ENCODE measurements around the gene TSKU.
"Not testable (repeated sequence)": the region's sequence is repeated elsewhere in the genome, so short reads cannot be mapped to it uniquely, and the experiment has no call there.

The TSKU gene, protein sequence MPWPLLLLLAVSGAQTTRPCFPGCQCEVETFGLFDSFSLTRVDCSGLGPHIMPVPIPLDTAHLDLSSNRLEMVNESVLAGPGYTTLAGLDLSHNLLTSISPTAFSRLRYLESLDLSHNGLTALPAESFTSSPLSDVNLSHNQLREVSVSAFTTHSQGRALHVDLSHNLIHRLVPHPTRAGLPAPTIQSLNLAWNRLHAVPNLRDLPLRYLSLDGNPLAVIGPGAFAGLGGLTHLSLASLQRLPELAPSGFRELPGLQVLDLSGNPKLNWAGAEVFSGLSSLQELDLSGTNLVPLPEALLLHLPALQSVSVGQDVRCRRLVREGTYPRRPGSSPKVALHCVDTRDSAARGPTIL

GRCh38 chr11:76783294-76783895 is at the start of gene TSKU:
Gene TSKU (plus strand): TSS chr11:76783356. CDS start chr11:76795617, 12,261 bp downstream.
- no peak for DNase-seq (ENCODE audit: low read depth)

GRCh38 chr11:76733906-76734305 is 49.2 kb upstream of the TSKU start:
- not testable (repeated sequence) for DNase-seq (ENCODE audit: low read depth)

DNA sequence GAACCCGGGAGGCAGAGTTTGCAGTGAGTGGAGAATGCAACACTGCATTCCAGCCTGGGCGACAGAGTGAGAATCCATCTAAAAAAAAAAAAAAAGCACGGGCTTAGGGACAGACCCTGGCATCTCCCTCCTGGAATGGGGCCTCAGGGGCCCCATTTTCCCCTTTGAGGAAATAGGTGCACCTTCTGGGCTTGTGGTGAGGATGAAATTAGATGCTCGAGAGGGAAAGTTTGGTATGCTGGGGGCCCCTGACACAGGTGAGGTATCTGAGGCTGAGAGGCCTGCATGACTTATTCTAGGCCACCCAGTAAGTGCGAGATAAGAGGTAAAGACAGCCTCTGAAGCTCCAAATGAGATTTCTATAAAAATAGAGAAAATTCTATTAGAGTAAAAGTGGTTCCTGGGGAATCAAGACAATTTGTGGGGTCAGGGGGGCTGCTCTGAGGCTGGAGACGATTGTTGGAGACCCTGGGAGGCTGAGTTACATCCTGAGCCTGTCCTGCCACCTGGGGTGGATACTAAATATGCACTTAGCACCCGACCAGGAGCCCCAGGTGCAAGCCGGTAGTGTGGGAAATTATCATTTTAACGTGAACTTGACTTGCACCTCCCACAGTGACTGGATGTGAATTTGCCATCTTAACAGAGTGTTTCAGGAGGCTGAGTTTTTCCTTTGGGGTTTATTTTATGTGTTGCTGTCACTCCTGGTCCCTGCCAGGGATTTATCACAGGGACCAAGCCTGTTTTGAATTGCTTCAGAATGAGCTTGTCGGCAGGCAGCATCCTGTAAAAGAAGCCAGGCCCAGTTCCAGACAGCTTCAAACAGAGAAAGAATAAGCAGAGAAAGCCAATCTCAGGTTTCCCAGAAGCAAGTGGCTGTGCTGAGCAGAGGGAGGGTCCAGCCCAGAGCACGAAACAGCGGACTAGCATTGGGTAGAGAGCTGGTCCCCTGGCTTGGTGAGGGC is 48.4 kb upstream of the TSKU start:
- DNase-seq (ENCODE audit: low read depth), result no peak

DNA sequence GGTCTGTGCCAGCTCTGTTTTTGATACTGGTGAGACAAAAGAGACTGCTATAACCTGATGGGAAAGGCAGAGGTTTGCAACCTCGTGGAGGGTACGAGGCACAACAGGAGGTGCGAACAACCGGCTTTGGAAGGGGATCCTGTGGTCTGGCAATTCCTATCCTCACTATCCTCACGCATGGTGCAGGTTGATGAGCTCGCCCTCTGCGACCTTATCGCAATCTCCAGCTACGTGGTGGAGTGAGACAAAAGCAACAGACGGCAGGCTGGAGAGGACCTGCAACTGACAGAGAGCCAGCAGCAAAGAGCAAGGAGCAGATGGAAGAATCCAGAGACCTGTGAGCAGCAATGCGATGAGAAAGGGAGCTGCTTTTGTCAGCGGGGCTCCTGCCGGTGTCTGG is 47.3 kb upstream of the TSKU start:
- no peak for DNase-seq (ENCODE audit: low read depth)

GRCh38 chr11:76736266-76736665 is 46.9 kb upstream of the TSKU start:
- DNase-seq (ENCODE audit: low read depth), result no peak

DNA sequence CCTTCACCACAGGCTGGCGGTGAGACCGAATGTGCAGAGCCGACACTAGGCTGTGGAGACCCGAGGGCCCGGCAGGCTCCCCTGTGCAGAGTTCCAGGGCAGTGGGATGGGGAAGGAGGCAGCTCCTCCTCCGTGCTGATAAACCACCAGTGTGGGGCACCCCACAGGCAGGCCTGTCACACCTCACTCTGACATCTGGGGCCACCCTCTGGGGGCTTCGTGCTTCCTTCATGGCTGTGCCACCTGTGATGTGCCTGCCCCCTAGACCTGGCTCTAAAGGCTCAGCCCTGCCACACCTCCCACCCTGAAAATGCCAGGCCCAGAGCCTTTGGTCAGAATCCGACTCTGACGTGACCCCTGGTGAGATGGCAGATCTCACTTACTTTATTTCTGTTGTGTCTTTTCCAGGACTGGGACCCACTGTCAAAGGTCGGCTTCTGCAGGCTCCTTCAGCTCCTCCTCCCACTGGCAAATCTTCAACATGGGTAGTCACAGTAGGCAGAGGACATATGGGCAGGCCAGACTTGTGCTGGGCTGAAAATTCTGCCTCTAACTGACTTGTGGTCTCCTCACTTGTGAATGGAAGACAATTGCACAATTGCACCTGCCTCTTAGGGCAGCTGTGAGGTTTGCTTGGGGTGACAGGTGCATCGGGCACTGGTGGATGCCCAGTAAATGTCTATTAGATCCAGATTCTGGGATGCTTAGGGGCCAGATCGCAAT is 46.2 kb upstream of the TSKU start:
- no peak for DNase-seq (ENCODE audit: low read depth)

DNA sequence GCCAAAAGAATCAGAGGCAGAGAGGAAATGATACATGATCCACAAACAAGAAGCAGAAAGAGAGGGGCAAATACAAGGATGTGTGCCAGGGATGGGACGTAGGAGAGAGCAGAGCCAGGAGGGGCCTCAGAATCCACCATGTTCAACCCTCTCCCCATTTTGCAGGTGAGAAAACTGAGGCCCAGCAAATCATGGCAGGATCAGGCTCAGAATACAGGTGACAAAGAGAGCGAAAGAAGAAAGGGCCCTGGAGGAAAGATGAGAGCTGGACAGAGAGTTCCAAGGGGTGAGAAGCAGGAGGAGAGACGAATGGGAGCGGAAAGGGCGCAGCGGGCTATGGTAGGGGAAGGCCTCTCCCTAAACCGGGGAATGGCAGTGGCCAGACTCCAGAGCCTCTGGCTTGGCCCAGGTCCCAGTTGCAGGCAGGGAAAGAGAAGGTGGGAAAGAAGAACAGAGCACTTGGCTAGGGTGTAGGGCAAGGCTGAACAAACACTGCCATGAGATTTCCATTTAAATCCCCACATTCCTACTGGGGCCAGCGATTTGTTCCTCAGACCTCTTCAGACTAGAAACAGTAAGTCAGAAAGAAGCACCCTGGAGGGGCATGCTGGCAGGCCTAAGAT is 44.4 kb upstream of the TSKU start:
- DNase-seq (ENCODE audit: low read depth), result no peak

GRCh38 chr11:76739798-76740197 is 43.4 kb upstream of the TSKU start:
- no peak for DNase-seq (ENCODE audit: low read depth)

GRCh38 chr11:76740772-76741171 is 42.4 kb upstream of the TSKU start:
- DNase-seq (ENCODE audit: low read depth), result no peak

DNA sequence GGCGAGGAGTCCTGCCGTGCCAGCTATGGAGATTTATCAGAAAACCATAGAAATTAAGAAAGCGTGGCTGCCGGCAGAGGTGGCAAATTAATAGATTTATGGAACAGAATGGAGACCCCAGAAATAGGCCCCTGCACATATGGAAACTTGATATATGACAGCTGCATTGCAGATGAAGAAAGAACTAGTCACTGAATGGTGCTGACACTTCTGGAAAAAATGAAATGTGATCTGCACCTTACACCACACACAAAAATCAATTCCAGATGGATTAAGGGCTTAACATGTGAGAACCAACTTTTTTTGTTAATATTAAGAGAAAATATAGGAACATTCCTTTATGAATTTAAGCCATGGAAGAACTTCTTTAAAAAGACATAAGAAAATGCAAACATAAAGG is 40.3 kb upstream of the TSKU start:
- DNase-seq (ENCODE audit: low read depth), result no peak

DNA sequence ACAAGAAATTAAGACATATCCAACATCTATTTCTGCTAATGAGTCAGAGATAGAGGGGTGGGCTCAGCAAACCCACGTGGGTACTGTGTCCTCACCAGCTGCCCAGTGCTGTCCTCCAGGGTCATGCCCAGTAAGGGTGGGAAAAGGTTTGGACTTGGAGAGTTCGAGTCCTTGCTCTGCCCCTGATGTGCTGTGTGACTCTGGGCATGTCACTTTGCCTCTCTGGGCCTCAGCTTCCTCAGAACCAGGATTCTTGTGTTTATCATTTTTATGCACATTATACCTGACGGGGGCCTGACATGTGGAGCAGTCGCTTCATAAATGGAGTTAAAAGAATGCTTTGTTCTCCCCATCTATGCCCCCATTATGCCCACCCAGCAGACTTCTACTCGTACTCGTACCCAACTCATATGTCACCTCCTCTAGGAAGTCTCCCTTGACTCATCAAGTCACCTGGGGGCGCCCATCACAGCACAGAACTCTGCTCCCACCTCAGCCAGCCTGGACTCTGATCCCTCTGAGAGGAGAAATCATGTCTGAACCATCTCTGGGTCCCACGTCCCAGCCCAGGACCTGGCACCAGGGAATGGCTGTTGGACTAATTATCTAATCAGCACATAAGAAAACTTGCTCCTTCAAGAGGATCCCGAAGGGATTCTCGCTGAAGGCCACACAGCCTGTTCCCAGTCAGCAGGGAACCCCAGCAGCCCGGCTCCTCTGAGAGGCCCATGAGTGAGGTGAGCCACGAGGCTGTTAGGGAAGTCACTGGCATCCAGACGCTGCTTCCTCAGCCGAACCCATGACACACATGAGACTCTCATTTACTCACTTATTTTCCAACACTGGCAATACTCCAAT is 38.7 kb upstream of the TSKU start:
- DNase-seq (ENCODE audit: low read depth), result no peak

GRCh38 chr11:76745044-76745376 is 38.1 kb upstream of the TSKU start:
- no peak for DNase-seq (ENCODE audit: low read depth)

GRCh38 chr11:76745561-76746207 is 37.5 kb upstream of the TSKU start:
- no peak for DNase-seq (ENCODE audit: low read depth)

GRCh38 chr11:76747153-76747914 is 35.8 kb upstream of the TSKU start:
- no peak for DNase-seq (ENCODE audit: low read depth)

DNA sequence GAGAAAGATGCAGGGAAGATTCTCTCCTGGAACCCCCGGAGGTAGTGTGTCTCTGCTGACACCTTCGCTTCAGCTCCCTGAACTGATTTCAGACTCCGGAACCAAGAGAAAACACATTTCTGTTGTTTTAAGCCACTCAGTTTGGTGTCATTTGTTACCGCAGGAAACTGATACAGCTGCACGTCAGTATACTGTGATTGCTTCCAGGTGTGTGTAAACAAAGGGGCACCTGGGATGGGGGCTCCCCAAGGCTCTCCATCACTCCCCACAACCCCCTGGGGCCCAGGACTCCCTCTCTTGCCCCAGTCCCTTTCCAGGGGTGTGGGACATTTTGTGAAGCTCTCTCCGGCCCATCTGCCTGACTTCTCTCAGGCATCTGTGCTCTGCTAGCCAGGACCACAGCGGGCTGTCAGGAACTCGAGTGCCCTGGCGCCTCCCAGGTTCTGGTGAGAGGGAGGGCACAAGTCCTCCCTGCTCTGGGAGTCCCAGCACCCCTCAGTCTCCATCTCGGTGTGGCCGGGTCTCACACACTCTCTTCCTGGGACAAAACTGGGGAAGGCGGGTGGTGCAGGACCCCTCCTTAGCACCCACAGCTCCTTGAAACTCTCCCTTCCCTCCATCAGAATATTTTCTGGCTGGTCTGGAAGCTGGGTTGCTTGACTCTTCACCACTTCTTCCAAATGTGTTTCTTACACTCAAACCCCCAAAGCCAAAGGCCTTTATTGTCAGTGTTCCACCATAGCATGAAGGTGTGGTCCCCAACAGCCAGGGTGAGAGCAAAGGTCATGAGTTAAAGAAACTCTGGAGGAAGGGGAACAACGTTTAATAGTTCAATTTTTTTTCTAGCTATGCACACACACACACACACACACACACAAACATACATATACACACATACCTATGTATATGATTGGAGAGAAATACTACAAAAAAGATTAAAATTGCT is 35.0 kb upstream of the TSKU start:
- no peak for DNase-seq (ENCODE audit: low read depth)

DNA sequence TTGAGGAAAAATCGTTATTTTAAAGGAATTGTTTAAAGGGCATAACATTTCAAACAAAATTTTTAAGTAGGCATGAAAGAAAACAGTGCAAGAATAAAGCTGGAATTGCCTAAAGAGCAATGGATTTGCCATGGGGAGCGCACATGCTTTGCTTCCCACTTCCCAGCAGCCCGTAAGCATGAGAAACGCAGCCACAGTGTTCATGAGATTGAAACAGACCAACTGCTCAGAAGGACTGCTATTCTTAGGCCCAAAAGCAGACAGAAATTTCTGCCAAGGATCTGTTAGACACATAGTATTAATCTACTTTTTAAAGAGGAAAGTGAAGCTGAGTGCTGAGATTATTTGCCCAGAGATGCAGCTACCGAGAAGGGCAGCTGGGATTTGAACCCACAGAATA is 34.2 kb upstream of the TSKU start:
- no peak for DNase-seq (ENCODE audit: low read depth)

DNA sequence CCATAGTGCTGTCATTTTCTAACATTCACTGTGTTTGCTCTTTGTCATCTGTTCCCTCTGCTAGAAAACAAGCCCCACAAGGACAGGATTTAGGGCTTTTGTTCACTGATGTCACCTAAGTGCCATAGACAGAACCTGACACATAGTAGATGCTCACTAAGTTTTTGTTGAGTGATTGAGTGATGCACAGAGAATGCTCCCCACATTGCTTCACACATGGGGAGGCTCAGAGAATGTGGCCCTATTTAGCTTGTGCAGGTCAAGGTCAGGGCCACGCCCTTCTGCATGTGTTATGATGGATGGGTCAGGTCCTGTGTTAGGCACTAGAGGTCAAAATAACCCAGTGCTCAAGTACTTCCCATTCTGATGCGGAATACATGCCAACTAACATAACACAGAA is 33.1 kb upstream of the TSKU start:
- no peak for DNase-seq (ENCODE audit: low read depth)

DNA sequence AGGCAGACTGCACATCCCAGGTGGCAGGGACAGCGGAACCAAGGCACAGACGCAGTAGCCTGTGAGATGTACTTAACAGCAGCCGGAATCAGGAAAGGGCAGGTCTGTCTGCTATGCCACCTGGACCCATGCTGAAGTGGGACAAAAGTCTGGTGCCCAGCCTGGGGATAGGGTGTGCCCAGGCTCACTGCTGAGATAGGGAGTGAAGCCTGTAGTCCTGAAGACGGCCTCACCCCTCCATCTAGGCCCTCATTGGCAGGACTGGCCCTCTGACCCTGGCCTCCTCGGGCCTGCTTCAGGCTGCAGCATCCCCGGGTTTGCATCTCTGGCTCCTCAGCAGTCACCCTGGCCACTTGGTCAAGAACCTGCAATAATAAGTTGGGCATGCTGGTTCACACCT is 32.4 kb upstream of the TSKU start:
- no peak for DNase-seq (ENCODE audit: low read depth)

Data from GM04503 (cell line).